NT2/D1 (cell line): Measurements from ENCODE around the gene MCUR1.
"Not testable (repeated sequence)": the region's sequence is repeated elsewhere in the genome, so short reads cannot be mapped to it uniquely, and the experiment has no call there.

Source experiments
- DNase-seq: peaks from one replicate; pipeline ENCODE4 v3.0.0-alpha.2; 2011; ENCODE audit warnings: low read depth, low spot score
- H3K27me3 ChIP-seq: 2 replicates; pipeline ENCODE4 v1.6.0; 2011; ENCODE audit warnings: mild to moderate bottlenecking; ENCODE audit not compliant: insufficient read length, insufficient read depth
- H3K36me3 ChIP-seq: 2 replicates; pipeline ENCODE4 v1.6.1; 2011; ENCODE audit warnings: mild to moderate bottlenecking, low read length, mixed read lengths; ENCODE audit not compliant: insufficient read depth, insufficient read length
- H3K4me1 ChIP-seq: 2 replicates; pipeline ENCODE4 v1.5.1; 2011; ENCODE audit not compliant: insufficient read depth, insufficient read length
- H3K4me3 ChIP-seq: 2 replicates; pipeline ENCODE4 v1.5.1; 2011; ENCODE audit warnings: low read depth; ENCODE audit not compliant: insufficient read length
- H3K9ac ChIP-seq: 2 replicates; pipeline ENCODE4 v1.6.0; 2011; ENCODE audit warnings: low read depth; ENCODE audit not compliant: insufficient read length
- H3K9me3 ChIP-seq: 2 replicates; pipeline ENCODE4 v1.5.1; 2011; ENCODE audit warnings: mild to moderate bottlenecking, low read length; ENCODE audit not compliant: insufficient read depth
- SUZ12 ChIP-seq: IDR thresholded peaks from 2 replicates; pipeline ENCODE4 v1.6.1; 2011; ENCODE audit not compliant: insufficient read length, insufficient read depth; ENCODE audit errors: extremely low read depth
- YY1 ChIP-seq: IDR thresholded peaks from 2 replicates; pipeline ENCODE4 v1.6.1; 2011; ENCODE audit not compliant: insufficient read length, insufficient read depth
- ZNF274 ChIP-seq: IDR thresholded peaks from 2 replicates; pipeline ENCODE4 v1.6.1; 2011; ENCODE audit warnings: mild to moderate bottlenecking, low read depth, low read length

The MCUR1 gene

GRCh38 chr6:13794184-13794583 is 20.2 kb downstream of the MCUR1 start:
- DNase-seq = no peak
- TF ChIP-seq SUZ12 (no peak), ZNF274 (no peak), YY1 (no peak)
- H3K36me3 ChIP-seq = peaks cover 57% of the 10 kb centered on the region
- no peaks in the 10 kb centered on the region for H3K27me3 ChIP-seq
- no peak overlapping the region for H3K9ac ChIP-seq
- H3K4me3 ChIP-seq = no peak overlapping the region
- H3K9me3 ChIP-seq = no peaks in the 10 kb centered on the region
- H3K4me1 ChIP-seq = no peaks in the 10 kb centered on the region

- no peak for DNase-seq
- H3K4me3 ChIP-seq = no peak overlapping the region
- TF ChIP-seq SUZ12 = no peak
- no peak for TF ChIP-seq YY1
- no peak for TF ChIP-seq ZNF274
- no peak overlapping the region for H3K9ac ChIP-seq
- H3K36me3 ChIP-seq = peaks cover 45% of the 10 kb centered on the region
- no peaks in the 10 kb centered on the region for H3K9me3 ChIP-seq
- no peaks in the 10 kb centered on the region for H3K27me3 ChIP-seq
- peaks cover 2% of the 10 kb centered on the region for H3K4me1 ChIP-seq
Observed at GRCh38 chr6:13789746-13790145, 24.6 kb downstream of the MCUR1 start.

- TF ChIP-seq YY1 (no peak), ZNF274 (no peak), SUZ12 (no peak)
- Histone ChIP-seq H3K4me3 (no peak overlapping the region), H3K9ac (no peak overlapping the region), H3K27me3 (no peaks in the 10 kb centered on the region), H3K36me3 (peaks cover 40% of the 10 kb centered on the region), H3K4me1 (peaks cover 2% of the 10 kb centered on the region), H3K9me3 (no peaks in the 10 kb centered on the region)
- no peak for DNase-seq
Observed at GRCh38 chr6:13788820-13789219, 25.5 kb downstream of the MCUR1 start.

- Histone ChIP-seq H3K4me3 (no peak overlapping the region), H3K9ac (no peak overlapping the region), H3K4me1 (peaks cover 2% of the 10 kb centered on the region), H3K27me3 (no peaks in the 10 kb centered on the region), H3K9me3 (no peaks in the 10 kb centered on the region), H3K36me3 (peaks cover 29% of the 10 kb centered on the region)
- TF ChIP-seq SUZ12 (no peak), ZNF274 (no peak), YY1 (no peak)
- no peak for DNase-seq
Observed at GRCh38 chr6:13787137-13787536, 27.2 kb downstream of the MCUR1 start.

GRCh38 chr6:13780162-13780561 is 34.2 kb downstream of the MCUR1 start:
- H3K9ac ChIP-seq = not testable (repeated sequence)

GRCh38 chr6:13778028-13778427 is 36.3 kb downstream of the MCUR1 start:
- no peaks in the 10 kb centered on the region for H3K27me3 ChIP-seq
- no peak for TF ChIP-seq SUZ12
- TF ChIP-seq YY1 = no peak
- no peak for TF ChIP-seq ZNF274
- no peak for DNase-seq
- H3K9ac ChIP-seq = no peak overlapping the region
- no peak overlapping the region for H3K4me3 ChIP-seq
- H3K36me3 ChIP-seq = no peaks in the 10 kb centered on the region
- H3K9me3 ChIP-seq = no peaks in the 10 kb centered on the region
- peaks cover 3% of the 10 kb centered on the region for H3K4me1 ChIP-seq

More at GRCh38 chr6:13780162-13780561, 34.2 kb downstream of the MCUR1 start:
- H3K4me3 ChIP-seq, H3K9me3 ChIP-seq, H3K4me1 ChIP-seq, DNase-seq, H3K27me3 ChIP-seq, H3K36me3 ChIP-seq: not testable (repeated sequence)

- Histone ChIP-seq H3K4me3 (no peak overlapping the region), H3K9me3 (no peaks in the 10 kb centered on the region; the same call in 1 of the 2 replicates), H3K9ac (no peak overlapping the region), H3K4me1 (peaks cover 3% of the 10 kb centered on the region), H3K36me3 (no peaks in the 10 kb centered on the region), H3K27me3 (no peaks in the 10 kb centered on the region)
- DNase-seq = no peak
- no peak for TF ChIP-seq SUZ12
- TF ChIP-seq YY1 = no peak
- TF ChIP-seq ZNF274 = no peak
Observed at GRCh38 chr6:13776602-13777001, 37.8 kb downstream of the MCUR1 start.

GRCh38 chr6:13775466-13775865 is 38.9 kb downstream of the MCUR1 start:
- H3K9me3 ChIP-seq, H3K9ac ChIP-seq, DNase-seq, H3K4me1 ChIP-seq, H3K36me3 ChIP-seq, H3K27me3 ChIP-seq, H3K4me3 ChIP-seq: not testable (repeated sequence)

GRCh38 chr6:13772358-13773030 is 41.9 kb downstream of the MCUR1 start:
- not testable (repeated sequence) for DNase-seq, H3K4me3 ChIP-seq, H3K36me3 ChIP-seq, H3K27me3 ChIP-seq, H3K9me3 ChIP-seq, H3K4me1 ChIP-seq, H3K9ac ChIP-seq
